HG03064 (cell line): ENCODE data around the gene RAB11FIP4.

Experiments
- ATAC-seq: cut with Tn5 transposase; IDR thresholded peaks from one replicate; pipeline ENCODE4 v1.9.1; 2021; ENCODE audit warnings: low read depth; ENCODE audit not compliant: unreplicated experiment

The RAB11FIP4 gene

DNA sequence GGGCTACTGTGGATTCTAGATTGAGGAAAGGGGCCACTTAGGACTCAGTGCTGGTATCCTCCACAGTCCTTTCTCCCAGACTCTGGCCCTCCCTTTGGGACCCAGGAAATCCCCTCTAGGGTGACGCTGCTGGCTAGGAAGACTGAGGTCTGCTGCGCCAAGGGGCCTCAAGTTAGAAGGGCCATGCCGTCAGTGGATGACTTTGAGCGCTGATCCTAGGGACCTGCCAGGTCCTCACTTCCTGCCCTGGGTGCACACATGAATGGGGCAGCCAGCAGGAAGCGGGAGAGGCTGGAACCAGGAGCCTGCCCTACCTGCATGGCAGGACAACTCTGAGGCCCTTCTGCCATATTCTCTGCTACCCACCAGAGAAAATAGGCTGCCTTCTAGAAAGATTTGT is 145.0 kb downstream of the RAB11FIP4 start:
- no peak for ATAC-seq

DNA sequence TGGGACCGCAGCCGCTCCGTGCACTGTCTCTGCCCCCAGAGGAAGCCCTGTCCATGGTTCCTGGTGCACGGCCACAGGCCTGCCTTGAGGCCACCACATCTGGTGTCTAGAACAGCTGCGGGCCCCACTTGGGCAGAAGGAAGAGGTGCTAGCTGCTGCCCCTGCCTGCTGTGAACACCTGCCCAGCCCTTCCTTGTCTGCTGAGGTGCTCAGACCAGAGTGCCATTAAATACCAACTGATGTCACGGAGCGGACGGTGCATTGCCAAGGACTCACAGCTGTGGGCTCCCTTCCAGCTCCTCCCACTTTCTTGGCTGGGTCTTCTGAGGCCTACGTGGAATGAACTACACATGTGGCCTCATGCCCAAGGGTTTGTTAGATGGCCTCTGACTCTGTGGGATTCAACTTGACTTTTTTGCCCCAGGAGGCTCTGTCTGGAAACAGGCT is 146.1 kb downstream of the RAB11FIP4 start:
- no peak for ATAC-seq

DNA sequence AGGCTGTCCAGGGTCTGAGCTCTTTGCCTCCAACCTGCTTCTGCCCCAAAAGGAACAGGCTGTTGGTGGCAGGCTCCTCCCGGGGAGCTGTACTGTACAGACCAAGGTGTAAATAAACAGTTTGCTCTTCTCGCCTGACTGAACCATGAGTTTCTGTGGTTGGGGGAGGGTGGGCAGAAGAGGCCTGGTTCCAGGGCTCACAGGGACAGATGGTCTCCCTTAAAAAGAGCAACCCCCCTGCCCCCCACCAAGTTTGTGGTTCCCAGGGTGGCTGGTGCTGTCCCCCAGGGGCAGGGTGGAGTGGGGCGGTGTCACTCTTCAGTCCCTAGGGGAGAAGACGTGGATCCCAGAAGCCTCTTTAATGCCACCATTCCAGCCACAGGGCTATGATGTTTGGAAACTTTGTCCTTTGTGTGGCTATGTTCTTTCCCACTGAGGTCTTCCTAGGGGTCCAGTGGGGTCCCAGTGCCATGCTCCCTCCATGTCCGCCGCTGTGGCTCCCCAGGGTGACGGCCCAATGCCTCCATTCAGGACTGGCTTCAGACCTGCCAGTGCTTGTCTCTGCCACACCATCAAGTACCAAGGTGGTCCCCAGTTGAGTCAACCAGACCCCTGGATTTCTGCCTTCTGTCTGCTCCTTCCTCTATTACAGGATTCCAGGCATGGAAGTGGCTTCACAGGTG is 146.7 kb downstream of the RAB11FIP4 start:
- no peak for ATAC-seq

DNA sequence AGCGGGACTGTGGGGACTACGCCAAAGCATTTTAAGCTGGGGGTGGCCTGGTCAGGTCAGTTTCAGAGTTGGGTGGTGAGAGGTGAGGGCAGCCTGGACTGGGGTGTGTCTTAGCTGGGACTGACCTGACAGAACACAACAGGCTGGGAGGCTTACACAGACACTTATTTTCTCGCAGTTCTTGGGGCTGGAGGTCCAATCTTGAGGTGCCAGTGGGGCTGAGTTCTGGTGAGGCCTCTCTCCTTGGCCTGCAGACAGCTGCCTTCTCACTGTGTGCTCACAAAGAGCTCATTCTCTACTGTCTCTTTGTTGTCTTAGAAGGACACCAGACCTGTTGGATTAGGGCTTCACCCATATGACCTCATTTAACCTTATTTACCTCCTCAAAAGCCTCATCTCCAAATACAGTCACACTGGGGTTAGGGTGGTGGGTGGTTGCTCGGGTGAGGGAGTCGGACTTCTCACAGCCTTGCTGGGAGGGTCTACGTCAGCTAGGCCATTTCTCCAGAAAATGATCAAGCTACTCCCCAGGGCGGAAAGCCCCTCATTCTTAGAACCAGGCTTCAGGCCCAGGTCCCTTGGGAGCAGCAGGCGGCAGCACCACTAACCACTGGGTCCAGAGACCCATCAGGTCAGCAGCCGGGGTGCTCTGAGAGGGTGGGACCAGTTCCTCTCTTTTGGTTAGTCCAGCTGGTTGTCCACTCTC is 149.3 kb downstream of the RAB11FIP4 start:
- ATAC-seq, result no peak

DNA sequence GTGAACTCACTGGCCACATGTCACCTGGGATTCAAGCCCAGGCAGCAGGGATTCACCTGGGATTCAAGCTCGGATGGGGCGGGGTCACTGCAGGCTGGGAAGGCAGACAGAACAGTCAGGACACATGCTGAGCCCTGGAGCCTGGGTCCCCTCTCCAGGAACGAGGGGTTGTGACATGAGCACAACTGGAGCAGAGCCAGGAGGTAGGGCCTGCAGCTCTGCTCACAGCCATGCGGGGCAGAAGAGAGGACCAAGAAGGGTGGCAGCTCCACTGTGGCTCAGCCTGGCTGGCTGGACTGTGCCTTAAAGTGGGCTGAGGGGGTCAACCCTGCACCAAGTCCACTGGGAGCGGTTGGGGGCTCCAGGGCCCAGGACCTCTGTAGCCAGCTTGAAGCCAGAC is 150.1 kb downstream of the RAB11FIP4 start:
- no peak for ATAC-seq

DNA sequence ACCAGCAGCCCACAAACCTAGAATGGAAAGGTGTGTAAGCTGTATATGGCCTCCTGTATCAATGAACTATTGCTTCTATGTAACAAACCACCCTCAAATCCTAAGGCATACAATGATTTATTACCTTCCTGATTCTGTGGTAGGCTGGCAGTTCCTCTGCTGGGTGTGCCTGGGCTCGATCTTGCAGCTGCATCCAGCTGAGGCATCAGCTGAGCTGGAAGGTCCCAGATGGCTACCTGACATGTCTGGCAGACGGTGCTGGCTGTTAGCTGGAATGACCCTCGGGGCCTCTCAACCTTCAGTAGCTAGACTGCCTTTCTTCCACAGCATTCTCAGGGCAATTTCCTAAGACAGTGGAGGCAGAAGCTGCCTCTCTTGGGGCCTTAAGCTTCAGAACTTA is 152.7 kb downstream of the RAB11FIP4 start:
- no peak for ATAC-seq

DNA sequence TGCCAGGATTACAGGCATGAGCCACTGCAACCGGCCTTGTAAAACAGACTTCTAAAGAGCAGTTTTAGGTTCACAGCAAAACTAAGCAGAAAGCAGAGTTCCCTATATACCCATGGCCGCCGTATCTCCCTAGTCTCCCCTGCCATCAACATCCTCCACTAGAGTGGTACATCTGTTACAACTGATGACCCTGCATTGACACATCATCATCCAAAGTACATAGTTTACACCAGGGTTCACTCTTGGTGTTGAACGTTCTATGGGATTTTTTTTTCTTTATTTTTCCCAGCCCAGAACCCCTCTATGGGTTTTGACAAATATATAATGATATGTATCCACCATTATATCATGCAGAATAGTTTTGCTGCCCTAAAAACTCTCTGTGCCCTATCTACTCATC is 155.2 kb downstream of the RAB11FIP4 start:
- ATAC-seq, result no peak

DNA sequence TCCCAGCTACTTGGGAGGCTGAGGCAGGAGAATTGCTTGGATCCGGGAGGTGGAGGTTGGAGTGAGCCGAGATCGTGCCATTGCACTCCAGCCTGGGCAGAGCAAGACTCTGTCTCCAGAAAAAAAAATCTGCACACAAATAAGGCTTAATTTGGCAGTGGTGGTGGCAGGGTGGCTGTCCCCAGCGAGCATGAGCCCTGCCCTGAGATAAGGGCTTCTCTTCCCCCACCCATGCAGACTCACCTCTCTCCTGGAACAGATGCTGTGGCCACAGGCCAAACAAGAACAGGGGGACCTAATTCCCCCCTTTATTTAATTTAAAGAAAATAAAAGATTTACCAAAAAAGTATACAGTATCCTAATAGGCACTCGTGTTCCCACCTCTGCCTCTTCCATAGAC is 157.2 kb downstream of the RAB11FIP4 start:
- no peak for ATAC-seq

DNA sequence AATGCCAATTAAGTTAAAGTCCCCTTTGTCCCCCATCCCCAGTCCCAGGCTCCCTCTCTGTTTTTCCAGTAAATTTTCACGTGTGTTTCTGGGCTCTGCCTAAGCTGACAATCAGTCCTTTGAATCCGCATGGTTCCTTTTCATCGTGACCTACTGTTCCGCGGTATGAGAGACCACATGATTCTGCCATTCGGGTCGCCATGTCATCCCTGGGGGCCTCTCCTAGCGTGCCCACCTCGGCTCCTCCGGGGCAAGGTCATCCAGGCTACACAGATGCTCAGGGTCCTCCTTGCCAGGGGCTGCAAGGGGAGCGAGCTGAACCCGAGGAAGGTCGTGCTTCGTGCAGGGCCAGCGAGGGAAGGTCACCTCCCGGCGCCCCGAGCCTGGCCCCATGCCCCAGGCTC is 157.6 kb downstream of the RAB11FIP4 start:
- ATAC-seq, result no peak

DNA sequence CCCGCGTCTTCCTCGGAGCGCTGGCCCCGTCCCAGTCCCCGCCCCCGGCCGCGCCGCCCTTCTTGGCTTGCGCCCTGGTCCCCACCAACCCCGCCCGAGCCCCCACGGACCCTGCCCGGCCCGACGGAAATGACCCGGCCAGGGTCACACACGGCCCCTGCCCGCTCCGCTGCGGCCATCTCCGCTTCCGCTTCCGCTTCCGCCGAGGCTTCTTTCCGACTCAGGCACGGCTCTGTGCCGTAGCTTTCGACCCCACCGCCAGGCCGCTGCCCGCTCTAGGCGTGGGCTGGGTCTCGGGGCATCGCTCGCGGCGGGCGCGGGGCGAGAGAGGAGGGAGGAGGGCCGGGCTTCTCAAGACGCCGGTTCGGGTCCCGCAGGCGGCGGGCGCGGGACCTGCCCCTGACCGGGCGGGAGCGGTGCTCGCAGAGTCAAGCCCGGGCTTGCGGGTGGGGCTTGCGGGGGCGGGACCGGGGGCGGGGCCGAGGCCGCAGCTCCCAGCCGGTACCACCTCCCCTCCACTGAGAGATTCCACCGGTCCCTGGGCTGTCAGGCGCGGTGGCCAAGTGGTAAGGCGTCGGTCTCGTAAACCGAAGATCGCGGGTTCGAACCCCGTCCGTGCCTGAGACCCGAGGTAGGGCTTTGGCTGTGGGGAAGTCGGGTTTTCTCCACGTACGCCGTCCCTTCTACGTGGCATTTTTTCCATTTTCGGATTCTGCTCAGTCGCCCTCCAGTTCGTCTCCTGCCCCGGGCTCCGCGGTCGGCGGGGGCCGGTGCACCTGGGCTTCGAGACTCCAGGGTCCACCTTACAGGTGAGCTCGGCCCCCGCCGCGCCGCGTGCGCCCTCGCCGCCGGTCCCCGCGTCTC is 158.3 kb downstream of the RAB11FIP4 start:
- ATAC-seq, result peak; percentile 62

DNA sequence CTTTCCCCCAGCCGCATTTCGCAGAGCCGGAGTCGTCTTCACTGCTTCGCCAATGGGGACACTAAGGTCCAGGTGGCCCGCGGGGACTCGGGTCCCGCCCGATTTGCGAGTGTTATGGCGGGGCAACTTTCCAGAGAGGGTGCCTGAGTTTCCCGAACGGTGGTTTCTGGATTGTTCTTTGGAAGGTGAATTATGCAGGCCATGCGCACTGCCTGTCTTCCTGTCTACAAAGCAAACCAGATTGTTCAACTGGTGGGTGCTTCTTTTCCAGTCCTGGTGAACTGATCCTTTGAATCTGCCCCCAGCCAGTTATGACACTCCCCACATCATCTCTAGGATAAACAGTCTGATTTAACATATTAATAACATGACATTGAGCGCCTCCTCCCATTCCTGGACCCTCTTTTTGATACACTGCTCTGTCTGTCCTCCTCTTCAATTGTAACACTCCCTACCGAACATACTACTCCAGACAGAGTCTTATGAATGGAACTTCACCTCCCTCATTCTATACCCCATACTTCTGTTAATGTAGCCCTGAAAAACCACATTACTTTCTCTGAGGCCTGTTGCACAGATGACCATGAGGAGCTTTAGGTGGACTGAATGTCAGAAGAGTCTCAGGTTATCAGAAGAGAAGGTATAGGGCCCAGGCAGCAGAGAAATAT is 159.0 kb downstream of the RAB11FIP4 start:
- no peak for ATAC-seq

DNA sequence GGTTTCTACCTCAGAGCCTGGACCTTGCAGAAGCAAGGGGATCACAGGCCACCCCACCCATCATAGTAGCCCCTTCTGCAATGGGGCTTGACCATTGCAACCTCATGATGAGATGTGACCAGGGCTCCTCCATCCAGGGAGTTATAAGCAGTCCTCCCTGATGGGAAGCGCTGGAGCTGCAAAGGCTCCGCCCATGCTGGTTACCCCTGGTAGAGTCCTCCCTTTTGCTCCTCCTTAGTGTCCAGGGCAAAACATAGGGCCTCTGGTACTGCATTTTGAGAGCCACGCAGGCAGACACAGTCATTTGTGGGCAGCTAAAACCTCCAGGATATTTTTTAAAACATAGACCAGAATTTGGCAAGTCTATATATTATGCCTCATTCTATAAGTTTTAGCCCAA is 161.1 kb downstream of the RAB11FIP4 start:
- ATAC-seq, result no peak

DNA sequence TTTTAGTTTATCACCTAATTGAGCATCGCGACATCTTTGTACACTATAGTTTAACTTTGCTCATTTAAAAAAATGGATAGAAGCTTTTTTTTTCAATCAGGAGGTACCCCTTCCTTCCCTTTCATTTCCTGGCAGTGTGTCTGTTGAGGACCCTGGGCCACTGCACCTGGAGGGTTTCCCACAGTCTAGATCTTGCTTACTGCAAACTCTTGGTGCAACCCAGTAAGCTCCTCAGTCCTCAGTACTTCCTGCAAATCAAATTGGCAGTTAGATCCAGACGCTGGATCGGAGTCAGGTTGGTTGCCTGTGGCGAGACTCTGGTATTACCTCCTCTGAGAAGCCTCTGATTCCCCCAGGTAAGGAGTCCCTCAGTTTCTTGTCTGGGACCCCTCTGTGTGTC is 162.0 kb downstream of the RAB11FIP4 start:
- no peak for ATAC-seq

DNA sequence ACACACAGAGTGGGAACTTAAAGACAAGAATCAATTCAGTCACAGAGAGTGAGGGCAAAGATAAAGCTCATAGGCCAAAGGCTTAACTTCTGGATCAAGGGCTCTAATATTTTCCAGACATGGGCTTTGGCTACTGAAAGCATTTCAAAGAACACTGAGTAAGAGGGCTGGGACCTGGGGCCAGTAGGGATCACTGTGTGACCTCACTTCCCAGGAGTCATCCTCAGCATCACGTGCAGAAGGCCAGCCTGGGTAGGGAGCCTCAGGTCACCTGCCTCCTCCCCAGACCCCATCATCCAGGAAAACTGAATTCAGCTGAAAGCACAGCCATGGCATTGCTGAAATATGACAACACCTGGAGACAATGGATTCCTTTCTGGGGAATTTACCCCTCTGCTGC is 163.5 kb downstream of the RAB11FIP4 start:
- no peak for ATAC-seq

DNA sequence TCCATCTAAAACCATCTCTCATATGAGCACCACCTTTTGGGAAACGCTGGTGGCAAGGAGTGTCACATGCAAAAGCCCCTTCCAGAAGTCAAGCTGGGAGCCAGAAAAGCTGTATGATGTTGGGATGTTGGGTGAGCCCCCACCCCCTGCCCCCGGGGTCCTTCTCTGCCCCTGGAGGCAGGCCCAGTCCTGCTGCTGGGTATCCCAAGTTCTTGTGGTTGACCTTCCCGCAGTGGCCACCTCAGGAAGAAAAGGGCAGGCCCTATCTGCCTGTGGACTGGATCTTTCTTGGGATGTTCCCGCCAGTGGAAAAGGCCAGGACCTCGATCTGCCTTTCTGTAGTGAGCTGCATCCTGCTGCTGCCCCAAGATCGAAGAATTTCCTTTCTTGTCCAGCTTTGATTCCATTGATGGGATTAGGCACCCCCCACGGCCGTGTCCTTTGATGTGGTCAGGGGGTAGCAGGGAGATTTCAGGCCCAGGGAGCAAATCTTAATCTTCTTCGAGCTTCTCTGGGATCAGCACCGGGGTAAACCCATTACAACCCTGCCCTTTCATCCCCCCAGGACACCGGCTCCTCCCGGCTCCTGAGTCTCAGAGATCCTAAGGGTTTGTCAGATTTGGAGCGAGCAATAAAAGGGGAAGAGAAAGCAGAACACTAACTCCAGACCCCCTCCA is 165.6 kb downstream of the RAB11FIP4 start:
- ATAC-seq, result no peak

DNA sequence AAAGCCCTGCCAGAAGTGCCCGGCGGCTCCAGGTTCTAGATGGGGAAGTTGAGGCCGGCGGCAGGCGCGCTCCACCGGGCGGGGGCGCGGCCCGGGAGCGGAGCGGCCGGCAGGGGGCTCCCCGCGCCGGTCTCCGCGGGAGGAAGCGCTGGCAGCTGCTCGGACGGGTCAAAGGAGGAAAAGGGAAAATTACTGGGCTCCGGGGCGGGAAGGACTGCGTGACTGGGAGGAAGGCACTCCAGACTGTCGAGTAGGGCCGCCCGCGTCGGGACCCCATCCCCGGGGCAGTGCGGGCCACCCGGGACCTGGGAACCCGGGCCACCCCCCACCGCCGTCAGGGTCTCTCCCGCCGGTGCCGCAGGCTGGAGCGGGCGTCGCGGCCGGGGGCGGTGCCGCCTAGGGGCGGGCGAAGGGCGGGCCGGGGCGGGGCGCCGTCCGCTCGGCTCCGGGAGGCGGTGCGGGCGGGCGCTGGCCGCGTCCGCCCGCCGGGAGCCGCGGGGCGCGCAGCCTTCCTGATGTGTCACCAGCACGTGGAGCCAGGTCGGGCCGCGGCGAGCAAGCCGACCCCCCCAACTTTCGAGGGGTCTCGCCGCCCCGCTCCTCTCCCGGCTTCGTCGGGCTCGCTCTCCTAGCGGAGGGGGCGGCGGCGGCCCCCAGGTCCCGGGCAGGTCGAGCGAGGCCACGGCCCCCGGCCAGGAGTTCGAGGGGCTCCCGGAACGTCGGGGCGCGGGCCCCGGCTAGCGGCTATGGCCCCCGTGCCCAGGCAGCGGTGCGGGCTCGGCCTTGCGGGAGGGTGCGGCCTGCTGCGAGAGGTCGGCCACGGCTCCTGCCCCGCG is 167.5 kb downstream of the RAB11FIP4 start:
- no peak for ATAC-seq

DNA sequence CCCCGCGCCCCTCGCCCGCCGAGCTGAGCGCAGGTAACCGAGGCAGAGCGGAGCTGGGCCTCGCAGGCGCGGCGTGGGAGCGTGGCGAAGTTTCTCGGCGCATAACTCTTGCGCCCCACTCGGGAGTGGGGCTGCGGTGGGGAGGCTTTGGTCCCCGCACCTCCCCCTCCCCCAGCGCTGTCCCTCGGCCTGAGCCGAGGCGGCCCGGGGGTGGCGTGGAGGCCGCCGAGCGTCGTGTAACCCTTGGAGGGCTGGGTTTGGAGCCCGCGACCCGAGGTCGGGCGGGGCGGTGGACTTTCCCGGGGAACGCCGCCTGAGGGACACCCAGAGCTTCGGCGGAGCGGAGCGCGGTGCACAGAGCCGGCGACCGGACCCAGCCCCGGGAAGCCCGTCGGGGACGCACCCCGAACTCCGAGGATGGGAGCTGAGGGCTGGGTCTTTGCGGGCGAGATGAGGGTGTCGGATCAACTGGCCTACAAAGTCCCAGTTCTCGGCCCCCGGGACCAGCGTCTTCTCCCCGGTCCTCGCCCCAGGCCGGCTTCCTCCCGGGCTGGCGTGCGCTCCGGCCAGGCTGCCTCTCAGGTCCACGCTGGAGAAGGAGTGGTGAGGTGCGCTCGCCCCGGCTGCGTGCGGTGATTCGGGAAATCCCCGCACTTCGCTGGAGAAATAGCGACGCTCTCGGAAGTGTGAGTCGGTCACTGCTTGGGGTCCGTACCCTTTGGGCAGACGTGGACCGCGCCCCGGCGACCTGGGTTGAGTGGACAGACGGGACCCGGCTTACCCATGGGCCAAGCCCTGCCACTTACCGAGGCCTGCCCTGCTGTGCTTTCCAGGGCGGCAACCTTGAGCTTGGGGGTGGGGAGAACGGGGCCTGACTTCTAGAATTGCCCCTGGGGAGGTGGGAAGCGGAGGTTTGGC is 168.4 kb downstream of the RAB11FIP4 start:
- ATAC-seq, result no peak

DNA sequence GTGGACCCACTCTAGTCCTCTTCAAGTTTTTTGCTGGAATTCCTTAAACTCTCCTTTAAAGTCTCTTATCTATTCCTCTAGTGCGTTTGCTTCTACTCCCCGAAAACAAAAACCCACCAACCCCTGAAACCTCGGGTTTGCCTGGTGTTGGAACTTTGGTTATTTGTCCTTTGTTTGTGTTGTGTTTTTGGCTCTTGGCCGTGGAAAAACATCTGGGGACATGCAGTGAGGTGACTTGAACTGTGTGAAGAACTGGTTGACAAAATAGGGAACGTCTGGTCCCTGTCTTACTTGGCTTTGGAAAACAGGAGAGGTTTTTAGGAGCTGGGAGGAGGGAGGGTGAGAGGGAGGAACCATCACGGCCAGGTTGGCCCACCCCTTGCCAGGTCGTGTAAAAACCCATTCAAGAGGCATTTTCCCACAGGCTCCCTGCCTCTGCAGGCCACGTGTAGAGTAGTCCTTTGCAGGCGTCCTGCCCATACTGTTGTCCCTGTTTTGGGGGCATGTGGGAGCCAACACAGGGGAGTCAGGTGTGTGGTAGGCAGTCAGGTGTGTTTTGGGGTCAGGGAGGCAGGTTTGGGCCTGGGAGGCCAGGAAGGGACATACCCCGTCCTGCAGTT is 169.3 kb downstream of the RAB11FIP4 start:
- no peak for ATAC-seq
